PFSK-1 (cell line): ENCODE results near the gene POGLUT2. TPM values are rescaled to one million over a fixed set of nuclear protein-coding genes. Genes with fewer than 3 reads are reported as not detected.

ENCODE experiments used
- FOXP2 ChIP-seq: optimal IDR thresholded peaks from 2 replicates; pipeline ENCODE3; 2011; ENCODE audit warnings: borderline replicate concordance, control low read depth, inconsistent platforms; ENCODE audit not compliant: insufficient read depth; ENCODE audit errors: extremely low read length, extremely low read depth
- POLR2AphosphoS5 ChIP-seq: IDR thresholded peaks from 2 replicates; pipeline ENCODE4 v1.6.1; 2012; ENCODE audit warnings: low read depth, mild to moderate bottlenecking, control low read depth, low read length, moderate library complexity
- REST ChIP-seq, 2 experiments: IDR thresholded peaks; 2 replicates each; pipeline versions ENCODE4 v1.6.1 to v1.8.0; 2011 to 2012; ENCODE audit warnings: low read depth in 2 of 2, low read length in 2 of 2, control low read depth in 1 of 2, inconsistent platforms in 1 of 2, mild to moderate bottlenecking in 1 of 2, moderate library complexity in 1 of 2; ENCODE audit not compliant: insufficient read depth in 1 of 2
- SIN3A ChIP-seq: IDR thresholded peaks from 2 replicates; pipeline ENCODE4 v1.6.1; 2012; ENCODE audit warnings: mild to moderate bottlenecking, low read length, moderate library complexity, borderline replicate concordance; ENCODE audit not compliant: insufficient read depth
- TAF1 ChIP-seq: IDR thresholded peaks from 2 replicates; pipeline ENCODE4 v1.6.1; 2012; ENCODE audit warnings: low read length, control low read depth, borderline replicate concordance; ENCODE audit not compliant: insufficient read depth
- polyA plus RNA-seq: library from polyadenylated mRNA; unstranded; fragments of >200 nt; gene quantifications from one replicate; pipeline ENCODE4 v1.2.1, GENCODE V29; 2012; ENCODE audit warnings: low read depth, missing spikeins; ENCODE audit not compliant: insufficient read length

POGLUT2 gene
- polyA plus RNA-seq: 6.0 TPM

DNA sequence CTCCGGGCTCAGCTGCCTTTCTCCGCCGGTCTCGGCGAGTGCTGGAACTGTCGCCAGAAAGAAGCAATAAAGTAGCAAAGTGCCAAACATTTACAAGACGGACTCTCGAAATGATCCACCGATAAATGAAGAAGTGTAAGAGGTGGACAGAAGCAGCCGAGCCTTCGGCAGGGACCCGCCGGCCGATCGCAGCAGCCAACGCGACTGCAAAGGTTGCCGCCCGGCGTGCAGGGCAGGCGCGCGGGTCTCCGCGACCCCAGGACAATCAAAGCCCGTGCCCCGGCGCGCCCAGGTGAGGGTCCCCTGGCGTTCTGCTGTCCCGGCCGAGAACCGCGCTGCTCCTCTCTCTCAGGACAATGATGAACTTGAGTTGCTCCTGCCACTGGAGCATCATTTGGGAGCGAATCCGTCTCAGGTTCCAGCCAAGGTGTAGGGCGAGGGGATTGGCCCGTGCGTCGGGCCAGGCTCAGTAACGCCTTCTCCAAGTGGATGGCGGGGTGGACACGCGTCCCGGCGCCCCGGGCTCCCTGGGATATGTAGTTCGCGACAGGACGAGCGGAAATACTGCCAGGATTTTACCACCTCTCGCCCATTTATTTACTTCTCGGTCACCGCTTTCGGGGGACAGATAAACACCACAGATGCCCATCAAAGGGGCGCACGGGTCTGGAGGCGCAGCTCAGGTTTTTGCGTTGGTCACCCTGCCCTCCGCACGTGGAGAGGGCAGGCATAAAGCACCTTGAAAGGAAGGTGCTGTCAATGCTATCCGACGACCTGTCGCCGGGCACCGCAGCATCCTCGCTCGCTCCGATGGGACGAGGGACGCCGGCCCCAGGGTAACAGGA, at the start of gene POGLUT2, which contains the start of gene BIVM:
Gene POGLUT2, minus strand, starts transcription at position 396 of the 845 bp plus-strand sequence. Its CDS starts 306 bp downstream, at position 90.
Gene BIVM, plus strand, starts transcription at position 539 of the 845 bp plus-strand sequence. CDS start 8,149 bp downstream, outside the sequence.
- TF ChIP-seq TAF1 (peak; percentile 67; the same call in 1 of the 2 replicates), REST (IDR thresholded peaks at IDR 0.05; ENCODE audit: insufficient read depth in 1 of 2, low read depth in 2 of 2, low read length in 2 of 2) (no peak), FOXP2 (no peak), POLR2AphosphoS5 (peak; percentile 68; the same call in 1 of the 2 replicates)

DNA sequence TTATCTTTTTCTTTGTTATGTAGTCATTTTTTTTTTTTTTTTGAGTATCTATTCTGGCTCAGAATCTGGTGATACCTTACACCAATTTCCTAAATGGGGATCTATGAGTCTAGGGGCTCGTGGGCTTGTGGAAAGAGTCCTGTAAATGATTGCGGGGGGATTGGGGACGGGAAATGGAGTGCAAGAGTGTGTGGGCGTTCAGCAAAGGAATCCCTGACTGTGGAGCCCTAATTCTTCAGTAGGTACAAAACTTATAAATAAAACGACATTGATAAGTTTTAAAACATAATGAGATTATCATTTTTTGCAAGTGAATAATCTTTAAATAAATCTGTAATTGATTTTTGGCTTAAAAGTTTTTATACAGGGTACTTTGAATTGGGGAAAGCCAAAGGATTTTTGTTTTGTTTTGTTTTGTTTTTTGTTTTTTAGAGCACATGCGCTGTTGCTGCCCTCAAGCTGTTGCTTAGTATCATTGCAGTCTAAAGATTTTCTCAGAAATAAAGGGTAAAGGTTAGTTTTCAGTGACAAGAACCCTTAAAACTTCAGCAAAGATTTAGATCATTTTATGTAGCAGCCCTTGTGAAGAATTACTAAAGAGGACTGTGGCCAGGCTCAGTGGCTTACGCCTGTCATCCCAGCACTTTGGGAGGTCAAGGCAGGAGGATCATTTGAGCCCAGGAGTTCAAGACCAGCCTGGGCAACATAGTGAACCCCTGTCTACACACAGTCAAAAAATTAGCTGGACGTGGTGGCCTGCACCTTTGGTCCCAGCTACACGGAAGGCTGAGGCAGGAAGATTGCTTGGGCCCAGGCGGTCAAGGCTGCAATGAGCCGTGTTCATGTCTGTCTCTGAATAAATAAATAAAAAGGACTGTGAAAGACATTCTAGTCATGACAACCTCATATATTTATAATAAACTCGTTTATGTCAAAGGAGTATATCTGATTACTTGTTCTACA, 48.8 kb upstream of the POGLUT2 start:
- TF ChIP-seq FOXP2 (no peak), REST (IDR thresholded peaks at IDR 0.05; ENCODE audit: insufficient read depth in 1 of 2, low read depth in 2 of 2, low read length in 2 of 2) (no peak)

DNA sequence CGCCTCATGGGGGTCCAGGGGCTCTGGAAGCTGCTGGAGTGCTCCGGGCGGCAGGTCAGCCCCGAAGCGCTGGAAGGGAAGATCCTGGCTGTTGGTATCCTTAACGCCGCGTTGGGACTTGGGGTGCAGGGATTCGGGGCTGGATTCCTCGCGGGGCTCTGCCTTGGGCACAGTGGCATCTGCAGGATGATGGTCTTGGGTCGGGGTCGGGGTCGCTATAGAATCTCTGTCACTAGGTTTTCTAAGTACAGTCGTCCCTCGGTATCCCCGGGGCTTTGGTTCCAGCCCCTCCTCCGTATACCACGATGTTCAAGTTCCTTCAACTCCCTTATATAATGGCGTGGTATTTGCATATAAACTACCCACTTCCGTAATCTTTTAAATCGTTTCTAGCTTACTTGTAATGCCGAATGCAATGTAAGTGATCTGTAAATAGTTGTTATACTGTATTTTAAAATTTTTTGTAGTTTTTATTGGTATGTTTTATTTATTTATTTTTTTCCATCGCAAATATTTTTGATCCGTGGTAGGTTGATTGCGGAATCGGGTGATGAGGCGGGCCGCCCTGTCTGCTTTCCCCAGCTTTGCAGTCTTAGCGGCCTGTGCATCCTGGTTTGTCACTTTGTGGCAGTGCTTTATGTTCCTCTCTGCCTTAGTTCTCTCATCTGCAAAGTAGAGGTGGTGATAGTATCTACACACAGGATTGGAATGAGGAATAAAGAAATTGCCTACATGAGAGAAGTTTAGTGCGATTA, 47.7 kb upstream of the POGLUT2 start:
- TF ChIP-seq SIN3A: no peak
- TF ChIP-seq TAF1: no peak
- no peak for TF ChIP-seq POLR2AphosphoS5
- no peak for TF ChIP-seq FOXP2
- no peak for TF ChIP-seq REST (IDR thresholded peaks at IDR 0.05; ENCODE audit: insufficient read depth in 1 of 2, low read depth in 2 of 2, low read length in 2 of 2)

- TF ChIP-seq FOXP2 (peak; percentile 71), REST (IDR thresholded peaks at IDR 0.05; ENCODE audit: insufficient read depth in 1 of 2, low read depth in 2 of 2, low read length in 2 of 2) (peak in 1 of 2 experiments; percentile 24; a peak in 1 of 4 replicates), POLR2AphosphoS5 (peak; percentile 73), TAF1 (peak; percentile 60; the same call in 1 of the 2 replicates), SIN3A (peak; percentile 23; the same call in 1 of the 2 replicates)
Measured at GRCh38 chr13:102845630-102846260, 47.0 kb upstream of the POGLUT2 start, which contains the start of gene ERCC5. Gene ERCC5 (plus strand): TSS chr13:102846032. CDS start chr13:102846267, 235 bp downstream.
